ENCODE measurements around the gene ACOXL. TPM values are rescaled to one million over a fixed set of nuclear protein-coding genes. Genes with fewer than 3 reads are reported as not detected.
A peak's percentile ranks its signal among the peaks of the same experiment; 100 is the strongest.

Gene ACOXL
- total and polyA plus RNA-seq, 10 of the 15 experiments (the other 5 are each of a cell fraction or from before 2014, with no cell fraction given) = 0.05 to 1.3 (median 0.71) TPM

GRCh38 chr2:110804915-110805314 is 72.5 kb downstream of the ACOXL start (continued):
- TF ChIP-seq MLLT1 (IDR thresholded peaks at IDR 0.05) (0 out of 2 replicates have a peak, but pooled peaks have one; percentile 47), TCF3 (IDR thresholded peaks at IDR 0.05; ENCODE audit: borderline replicate concordance, insufficient read depth, low read depth, low read length) (no peak), RAD21 (IDR thresholded peaks at IDR 0.05; ENCODE audit: insufficient read depth, low read depth, low read length) (no peak), RELA (IDR thresholded peaks at IDR 0.05; ENCODE audit: borderline replicate concordance, partially characterized antibody) (peak; percentile 62), CREM (IDR thresholded peaks at IDR 0.05; ENCODE audit: low read depth) (peak; percentile 46; the same call in 1 of the 2 replicates), NR2F1 (conservative IDR thresholded peaks at IDR 0.05) (0 out of 2 replicates have a peak, but pooled peaks have one; percentile 20), POLR2AphosphoS5 (IDR thresholded peaks at IDR 0.05; ENCODE audit: low read length) (no peak), SIX5 (IDR thresholded peaks at IDR 0.05; ENCODE audit: low read depth, low read length, severe bottlenecking) (no peak), DPF2 (IDR thresholded peaks at IDR 0.05) (0 out of 2 replicates have a peak, but pooled peaks have one; percentile 37), CHD2 (IDR thresholded peaks at IDR 0.05; ENCODE audit: borderline replicate concordance, low read depth, low read length) (no peak), ZZZ3 (IDR thresholded peaks at IDR 0.05; ENCODE audit: control insufficient read depth, insufficient read length, low read depth) (no peak), CUX1 (IDR thresholded peaks at IDR 0.05; ENCODE audit: insufficient replicate concordance, low read depth, low read length) (no peak), SPI1 (IDR thresholded peaks at IDR 0.05; ENCODE audit: borderline replicate concordance, insufficient read depth, low read depth, low read length) (peak; percentile 22; the same call in 1 of the 2 replicates), SKIL (IDR thresholded peaks at IDR 0.05; ENCODE audit: low read depth, poor library complexity, severe bottlenecking) (peak; percentile 8), E2F4 (IDR thresholded peaks at IDR 0.05; ENCODE audit: low read depth, low read length) (no peak), CBFB (IDR thresholded peaks at IDR 0.05; ENCODE audit: low read depth) (0 out of 2 replicates have a peak, but pooled peaks have one; percentile 53)

Measured in GM12878 (cell line).